ENCODE results near the gene DPP10. TPM values are rescaled to one million over a fixed set of nuclear protein-coding genes. Genes with fewer than 3 reads are reported as not detected.
"Not testable (repeated sequence)": the region's sequence is repeated elsewhere in the genome, so short reads cannot be mapped to it uniquely, and the experiment has no call there.

DPP10 gene
- total and polyA plus RNA-seq, 4 donors: 30.6 to 83.0 (median 48.0) TPM

- no peak overlapping the region for H3K27ac ChIP-seq (ENCODE audit: low read depth, low read length)
- WGBS (ENCODE audit: insufficient coverage): no CpG with 5 or more reads among the region's 2 CpGs
- no peak for DNase-seq (ENCODE audit: low read depth in 4 of 6, low spot score in 6 of 6)
These were observed 641.3 kb downstream of the DPP10 start for GRCh38 chr2:115083711-115084110.

GRCh38 chr2:115084446-115084845 lies 642.0 kb downstream of the DPP10 start:
- WGBS (ENCODE audit: insufficient coverage): 0% methylated on average over 2 of the region's 5 CpGs
- Histone ChIP-seq H3K27me3 (ENCODE audit: control insufficient read depth, insufficient read depth, low read length) (no peaks in the 10 kb centered on the region), H3K4me1 (ENCODE audit: control insufficient read depth, insufficient read depth, low read length) (no peaks in the 10 kb centered on the region), H3K27ac (ENCODE audit: low read depth, low read length) (no peak overlapping the region), H3K4me3 (ENCODE audit: low read depth, low read length) (no peak overlapping the region), H3K9me3 (ENCODE audit: control insufficient read depth, insufficient read depth, low read length) (no peaks in the 10 kb centered on the region), H3K36me3 (ENCODE audit: control insufficient read depth, insufficient read depth, low read length) (no peaks in the 10 kb centered on the region)
- DNase-seq (ENCODE audit: low read depth in 4 of 6, low spot score in 6 of 6): peak in 3 of 6 donors; percentile 5 to 87 (median 54)

More at GRCh38 chr2:115083711-115084110, 641.3 kb downstream of the DPP10 start:
- H3K4me1 ChIP-seq (ENCODE audit: control insufficient read depth, insufficient read depth, low read length): no peaks in the 10 kb centered on the region
- no peaks in the 10 kb centered on the region for H3K9me3 ChIP-seq (ENCODE audit: control insufficient read depth, insufficient read depth, low read length)
- H3K36me3 ChIP-seq (ENCODE audit: control insufficient read depth, insufficient read depth, low read length): no peaks in the 10 kb centered on the region
- H3K4me3 ChIP-seq (ENCODE audit: low read depth, low read length): no peak overlapping the region
- no peaks in the 10 kb centered on the region for H3K27me3 ChIP-seq (ENCODE audit: control insufficient read depth, insufficient read depth, low read length)

GRCh38 chr2:115086051-115086620 lies 643.7 kb downstream of the DPP10 start:
- H3K4me1 ChIP-seq (ENCODE audit: control insufficient read depth, insufficient read depth, low read length); DNase-seq (ENCODE audit: low read depth in 4 of 6, low spot score in 6 of 6); H3K27me3 ChIP-seq (ENCODE audit: control insufficient read depth, insufficient read depth, low read length); H3K9me3 ChIP-seq (ENCODE audit: control insufficient read depth, insufficient read depth, low read length); H3K4me3 ChIP-seq (ENCODE audit: low read depth, low read length); H3K36me3 ChIP-seq (ENCODE audit: control insufficient read depth, insufficient read depth, low read length); H3K27ac ChIP-seq (ENCODE audit: low read depth, low read length): not testable (repeated sequence)
- 64% methylated on average over 1 of the region's 8 CpGs for WGBS (ENCODE audit: insufficient coverage)

GRCh38 chr2:115094441-115094840 lies 652.0 kb downstream of the DPP10 start:
- no CpG with 5 or more reads among the region's 4 CpGs for WGBS (ENCODE audit: insufficient coverage)
- H3K36me3 ChIP-seq (ENCODE audit: control insufficient read depth, insufficient read depth, low read length): no peaks in the 10 kb centered on the region
- H3K9me3 ChIP-seq (ENCODE audit: control insufficient read depth, insufficient read depth, low read length): peaks cover 6% of the 10 kb centered on the region

GRCh38 chr2:115105966-115106365 lies 663.5 kb downstream of the DPP10 start:
- Histone ChIP-seq H3K36me3 (ENCODE audit: control insufficient read depth, insufficient read depth, low read length) (no peaks in the 10 kb centered on the region), H3K4me3 (ENCODE audit: low read depth, low read length) (no peak overlapping the region), H3K9me3 (ENCODE audit: control insufficient read depth, insufficient read depth, low read length) (no peaks in the 10 kb centered on the region), H3K4me1 (ENCODE audit: control insufficient read depth, insufficient read depth, low read length) (no peaks in the 10 kb centered on the region), H3K27ac (ENCODE audit: low read depth, low read length) (no peak overlapping the region), H3K27me3 (ENCODE audit: control insufficient read depth, insufficient read depth, low read length) (no peaks in the 10 kb centered on the region)
- DNase-seq (ENCODE audit: low read depth in 4 of 6, low spot score in 6 of 6): no peak

More at GRCh38 chr2:115094441-115094840, 652.0 kb downstream of the DPP10 start:
- DNase-seq (ENCODE audit: low read depth in 4 of 6, low spot score in 6 of 6): no peak
- no peaks in the 10 kb centered on the region for H3K27me3 ChIP-seq (ENCODE audit: control insufficient read depth, insufficient read depth, low read length)
- H3K4me3 ChIP-seq (ENCODE audit: low read depth, low read length): no peak overlapping the region
- H3K27ac ChIP-seq (ENCODE audit: low read depth, low read length): no peak overlapping the region
- H3K4me1 ChIP-seq (ENCODE audit: control insufficient read depth, insufficient read depth, low read length): no peaks in the 10 kb centered on the region

- no peaks in the 10 kb centered on the region for H3K9me3 ChIP-seq (ENCODE audit: control insufficient read depth, insufficient read depth, low read length)
- H3K4me3 ChIP-seq (ENCODE audit: low read depth, low read length): no peak overlapping the region
- DNase-seq (ENCODE audit: low read depth in 4 of 6, low spot score in 6 of 6): no peak
- H3K36me3 ChIP-seq (ENCODE audit: control insufficient read depth, insufficient read depth, low read length): no peaks in the 10 kb centered on the region
- no peaks in the 10 kb centered on the region for H3K27me3 ChIP-seq (ENCODE audit: control insufficient read depth, insufficient read depth, low read length)
- H3K4me1 ChIP-seq (ENCODE audit: control insufficient read depth, insufficient read depth, low read length): no peaks in the 10 kb centered on the region
- H3K27ac ChIP-seq (ENCODE audit: low read depth, low read length): no peak overlapping the region
- WGBS (ENCODE audit: insufficient coverage): no CpG with 5 or more reads among the region's 2 CpGs
These were observed 672.7 kb downstream of the DPP10 start for GRCh38 chr2:115115135-115115534.

GRCh38 chr2:115118306-115118705 lies 675.9 kb downstream of the DPP10 start:
- Histone ChIP-seq H3K4me1 (ENCODE audit: control insufficient read depth, insufficient read depth, low read length) (no peaks in the 10 kb centered on the region), H3K36me3 (ENCODE audit: control insufficient read depth, insufficient read depth, low read length) (no peaks in the 10 kb centered on the region), H3K27me3 (ENCODE audit: control insufficient read depth, insufficient read depth, low read length) (no peaks in the 10 kb centered on the region), H3K4me3 (ENCODE audit: low read depth, low read length) (no peak overlapping the region), H3K27ac (ENCODE audit: low read depth, low read length) (no peak overlapping the region), H3K9me3 (ENCODE audit: control insufficient read depth, insufficient read depth, low read length) (no peaks in the 10 kb centered on the region)
- DNase-seq (ENCODE audit: low read depth in 4 of 6, low spot score in 6 of 6): no peak
- no CpG with 5 or more reads among the region's 2 CpGs for WGBS (ENCODE audit: insufficient coverage)

- H3K27ac ChIP-seq (ENCODE audit: low read depth, low read length): no peak overlapping the region
- DNase-seq (ENCODE audit: low read depth in 4 of 6, low spot score in 6 of 6): no peak
- no peak overlapping the region for H3K4me3 ChIP-seq (ENCODE audit: low read depth, low read length)
- H3K27me3 ChIP-seq (ENCODE audit: control insufficient read depth, insufficient read depth, low read length): no peaks in the 10 kb centered on the region
- no peaks in the 10 kb centered on the region for H3K4me1 ChIP-seq (ENCODE audit: control insufficient read depth, insufficient read depth, low read length)
- no peaks in the 10 kb centered on the region for H3K9me3 ChIP-seq (ENCODE audit: control insufficient read depth, insufficient read depth, low read length)
- no CpG with 5 or more reads among the region's 1 CpG for WGBS (ENCODE audit: insufficient coverage)
- H3K36me3 ChIP-seq (ENCODE audit: control insufficient read depth, insufficient read depth, low read length): no peaks in the 10 kb centered on the region
These were observed 676.6 kb downstream of the DPP10 start for GRCh38 chr2:115119086-115119485.

GRCh38 chr2:115122701-115123100 lies 680.3 kb downstream of the DPP10 start:
- Histone ChIP-seq H3K27me3 (ENCODE audit: control insufficient read depth, insufficient read depth, low read length) (no peaks in the 10 kb centered on the region), H3K36me3 (ENCODE audit: control insufficient read depth, insufficient read depth, low read length) (no peaks in the 10 kb centered on the region), H3K27ac (ENCODE audit: low read depth, low read length) (no peak overlapping the region), H3K9me3 (ENCODE audit: control insufficient read depth, insufficient read depth, low read length) (no peaks in the 10 kb centered on the region), H3K4me3 (ENCODE audit: low read depth, low read length) (no peak overlapping the region), H3K4me1 (ENCODE audit: control insufficient read depth, insufficient read depth, low read length) (no peaks in the 10 kb centered on the region)
- no peak for DNase-seq (ENCODE audit: low read depth in 4 of 6, low spot score in 6 of 6)
- WGBS (ENCODE audit: insufficient coverage): 88% methylated on average over 1 of the region's 2 CpGs

- Histone ChIP-seq H3K4me3 (ENCODE audit: low read depth, low read length) (no peak overlapping the region), H3K9me3 (ENCODE audit: control insufficient read depth, insufficient read depth, low read length) (no peaks in the 10 kb centered on the region), H3K27ac (ENCODE audit: low read depth, low read length) (no peak overlapping the region), H3K36me3 (ENCODE audit: control insufficient read depth, insufficient read depth, low read length) (no peaks in the 10 kb centered on the region), H3K4me1 (ENCODE audit: control insufficient read depth, insufficient read depth, low read length) (no peaks in the 10 kb centered on the region), H3K27me3 (ENCODE audit: control insufficient read depth, insufficient read depth, low read length) (no peaks in the 10 kb centered on the region)
- DNase-seq (ENCODE audit: low read depth in 4 of 6, low spot score in 6 of 6): no peak
- no CpG with 5 or more reads among the region's 1 CpG for WGBS (ENCODE audit: insufficient coverage)
These were observed 682.4 kb downstream of the DPP10 start for GRCh38 chr2:115124817-115125216.
